ENCODE results near the gene MVK.

Gene MVK

DNA sequence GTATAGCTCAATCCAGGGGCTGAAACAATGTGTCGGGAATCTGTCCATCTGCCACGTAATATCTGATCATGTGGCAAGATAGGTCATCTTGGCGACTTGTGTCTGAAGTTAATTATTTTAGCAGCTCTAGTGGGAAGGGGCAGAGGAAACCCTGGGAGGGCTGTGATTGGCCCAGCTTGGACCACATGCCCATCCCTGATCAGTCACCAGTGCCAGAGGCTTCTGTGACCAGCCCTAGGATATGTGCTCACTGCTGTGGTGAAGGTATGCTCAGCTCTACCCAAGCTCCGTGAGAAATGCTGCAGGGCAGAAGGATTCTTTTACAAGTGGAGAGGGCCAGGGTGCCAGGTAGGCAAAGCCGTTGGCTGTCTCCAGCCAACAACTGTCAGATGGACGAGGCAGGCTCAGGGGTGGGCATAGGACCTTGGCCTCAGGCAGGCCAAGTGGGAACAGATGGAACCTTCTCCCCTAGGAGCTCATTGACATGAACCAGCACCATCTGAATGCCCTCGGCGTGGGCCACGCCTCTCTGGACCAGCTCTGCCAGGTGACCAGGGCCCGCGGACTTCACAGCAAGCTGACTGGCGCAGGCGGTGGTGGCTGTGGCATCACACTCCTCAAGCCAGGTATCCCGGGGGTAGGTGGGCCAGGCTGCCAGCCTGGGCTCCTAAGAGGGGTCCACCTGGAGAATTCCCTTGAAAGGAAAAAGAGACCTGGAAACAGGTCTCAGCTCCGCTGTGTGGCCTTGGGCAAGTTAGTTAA, 21.1 kb downstream of the MVK start:
- no peak overlapping the region for H2AFZ ChIP-seq (ENCODE audit: low read length)
- TF ChIP-seq, protein P1, sequence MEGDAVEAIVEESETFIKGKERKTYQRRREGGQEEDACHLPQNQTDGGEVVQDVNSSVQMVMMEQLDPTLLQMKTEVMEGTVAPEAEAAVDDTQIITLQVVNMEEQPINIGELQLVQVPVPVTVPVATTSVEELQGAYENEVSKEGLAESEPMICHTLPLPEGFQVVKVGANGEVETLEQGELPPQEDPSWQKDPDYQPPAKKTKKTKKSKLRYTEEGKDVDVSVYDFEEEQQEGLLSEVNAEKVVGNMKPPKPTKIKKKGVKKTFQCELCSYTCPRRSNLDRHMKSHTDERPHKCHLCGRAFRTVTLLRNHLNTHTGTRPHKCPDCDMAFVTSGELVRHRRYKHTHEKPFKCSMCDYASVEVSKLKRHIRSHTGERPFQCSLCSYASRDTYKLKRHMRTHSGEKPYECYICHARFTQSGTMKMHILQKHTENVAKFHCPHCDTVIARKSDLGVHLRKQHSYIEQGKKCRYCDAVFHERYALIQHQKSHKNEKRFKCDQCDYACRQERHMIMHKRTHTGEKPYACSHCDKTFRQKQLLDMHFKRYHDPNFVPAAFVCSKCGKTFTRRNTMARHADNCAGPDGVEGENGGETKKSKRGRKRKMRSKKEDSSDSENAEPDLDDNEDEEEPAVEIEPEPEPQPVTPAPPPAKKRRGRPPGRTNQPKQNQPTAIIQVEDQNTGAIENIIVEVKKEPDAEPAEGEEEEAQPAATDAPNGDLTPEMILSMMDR (conservative IDR thresholded peaks at IDR 0.05; ENCODE audit: low read length): no peak
- TF ChIP-seq EZH2phosphoT487 (IDR thresholded peaks at IDR 0.05; ENCODE audit: borderline replicate concordance): no peak
- H3K36me3 ChIP-seq (ENCODE audit: insufficient read depth, low read length): no peaks in the 10 kb centered on the region; the same call in 1 of the 2 replicates
- H3K4me2 ChIP-seq (ENCODE audit: low read depth, low read length, poor library complexity, severe bottlenecking): peak overlapping the region; percentile 53
- H3K9me2 ChIP-seq (replicated peaks; ENCODE audit: low read depth, low read length): no peaks in the 10 kb centered on the region
- peak overlapping the region; percentile 12 for H3K4me3 ChIP-seq (ENCODE audit: low read length, poor library complexity, severe bottlenecking)
- H3K9ac ChIP-seq (ENCODE audit: low read depth, low read length, poor library complexity, severe bottlenecking): no peak overlapping the region
- H3K79me2 ChIP-seq (ENCODE audit: insufficient read depth, low read length): no peaks in the 10 kb centered on the region
- H3K4me1 ChIP-seq (ENCODE audit: insufficient read depth, low read length, poor library complexity, severe bottlenecking): peaks cover 19% of the 10 kb centered on the region
- H3F3A ChIP-seq (ENCODE audit: low read depth): no peaks in the 10 kb centered on the region
- H3K9me3 ChIP-seq (ENCODE audit: insufficient read depth, low read depth, low read length): no peaks in the 10 kb centered on the region
- peaks cover 14% of the 10 kb centered on the region for H4K20me1 ChIP-seq (ENCODE audit: insufficient read depth, low read length, poor library complexity, severe bottlenecking)
- H3K27me3 ChIP-seq (ENCODE audit: insufficient read depth, low read length, poor library complexity, severe bottlenecking): no peaks in the 10 kb centered on the region

DNA sequence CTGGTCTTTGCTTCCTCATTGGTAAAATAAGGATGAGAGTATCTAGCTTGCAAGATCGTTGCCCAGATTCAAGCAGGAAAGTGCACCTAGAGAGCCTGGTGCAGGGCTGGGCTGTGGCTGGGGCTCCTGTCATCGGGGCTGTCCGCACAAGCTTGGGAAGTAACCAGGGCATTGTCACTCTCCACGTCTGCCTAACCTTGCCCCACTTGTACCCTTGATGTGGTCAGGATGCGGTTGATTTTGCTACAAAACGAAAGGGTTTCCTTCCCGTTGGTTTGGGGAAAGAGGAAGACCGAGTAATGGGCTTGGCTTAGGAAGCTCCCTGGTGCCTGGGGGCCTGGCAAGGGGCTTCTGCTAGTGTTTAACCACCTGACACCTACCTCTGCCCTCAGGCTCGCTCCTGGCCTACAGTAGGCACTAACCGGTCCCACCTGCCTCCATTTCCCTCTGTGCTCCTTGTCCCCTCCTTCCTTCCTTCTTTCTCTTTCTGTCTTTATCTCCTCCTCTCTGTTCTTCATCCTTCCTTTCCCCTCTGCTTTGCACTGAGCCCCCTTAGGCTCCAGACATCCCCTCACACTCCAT, 21.8 kb downstream of the MVK start:
- no peak overlapping the region for H2AFZ ChIP-seq (ENCODE audit: low read length)
- H3K9me2 ChIP-seq (replicated peaks; ENCODE audit: low read depth, low read length): no peaks in the 10 kb centered on the region
- H3K4me2 ChIP-seq (ENCODE audit: low read depth, low read length, poor library complexity, severe bottlenecking): peak overlapping the region; percentile 53
- H3K9ac ChIP-seq (ENCODE audit: low read depth, low read length, poor library complexity, severe bottlenecking): no peak overlapping the region
- H4K20me1 ChIP-seq (ENCODE audit: insufficient read depth, low read length, poor library complexity, severe bottlenecking): peaks cover 14% of the 10 kb centered on the region
- no peaks in the 10 kb centered on the region for H3F3A ChIP-seq (ENCODE audit: low read depth)
- H3K36me3 ChIP-seq (ENCODE audit: insufficient read depth, low read length): no peaks in the 10 kb centered on the region; the same call in 1 of the 2 replicates
- H3K27me3 ChIP-seq (ENCODE audit: insufficient read depth, low read length, poor library complexity, severe bottlenecking): no peaks in the 10 kb centered on the region
- H3K79me2 ChIP-seq (ENCODE audit: insufficient read depth, low read length): no peaks in the 10 kb centered on the region
- H3K4me1 ChIP-seq (ENCODE audit: insufficient read depth, low read length, poor library complexity, severe bottlenecking): peaks cover 19% of the 10 kb centered on the region
- TF ChIP-seq, protein P1 (conservative IDR thresholded peaks at IDR 0.05; ENCODE audit: low read length): no peak
- TF ChIP-seq EZH2phosphoT487 (IDR thresholded peaks at IDR 0.05; ENCODE audit: borderline replicate concordance): no peak
- H3K9me3 ChIP-seq (ENCODE audit: insufficient read depth, low read depth, low read length): no peaks in the 10 kb centered on the region
- peak overlapping the region; percentile 12 for H3K4me3 ChIP-seq (ENCODE audit: low read length, poor library complexity, severe bottlenecking)

DNA sequence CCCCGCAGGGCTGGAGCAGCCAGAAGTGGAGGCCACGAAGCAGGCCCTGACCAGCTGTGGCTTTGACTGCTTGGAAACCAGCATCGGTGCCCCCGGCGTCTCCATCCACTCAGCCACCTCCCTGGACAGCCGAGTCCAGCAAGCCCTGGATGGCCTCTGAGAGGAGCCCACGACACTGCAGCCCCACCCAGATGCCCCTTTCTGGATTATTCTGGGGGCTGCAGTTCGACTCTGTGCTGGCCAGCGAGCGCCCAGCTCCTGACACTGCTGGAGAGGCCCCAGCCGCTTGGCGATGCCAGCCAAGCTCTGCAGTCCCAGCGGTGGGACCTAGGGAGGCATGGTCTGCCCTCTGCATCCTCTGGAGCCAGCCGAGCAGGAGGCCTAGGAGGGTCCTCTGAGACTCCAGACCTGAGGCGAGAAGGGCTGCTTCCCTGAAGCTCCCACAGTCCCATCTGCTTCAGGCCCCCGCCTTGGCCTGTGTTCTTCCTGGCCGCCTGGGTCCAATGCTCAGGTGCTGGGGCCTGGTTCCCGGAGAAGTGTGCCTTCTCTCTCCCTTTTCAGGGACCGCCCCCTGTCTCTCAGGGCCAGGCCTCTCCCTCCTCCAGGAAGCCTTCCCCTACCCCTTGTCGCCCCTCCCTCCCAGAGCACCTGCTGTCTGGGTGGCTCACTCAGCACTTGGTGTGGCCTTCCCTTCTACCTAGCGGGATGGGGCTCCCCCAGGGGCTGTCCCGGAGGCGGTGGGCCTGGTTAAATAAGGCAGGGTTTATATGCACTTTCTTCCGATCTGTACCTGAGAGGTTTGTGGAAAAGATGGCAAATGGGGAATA, 23.0 kb downstream of the MVK start:
- H3K4me3 ChIP-seq (ENCODE audit: low read length, poor library complexity, severe bottlenecking): no peak overlapping the region
- H3K9ac ChIP-seq (ENCODE audit: low read depth, low read length, poor library complexity, severe bottlenecking): no peak overlapping the region
- no peaks in the 10 kb centered on the region for H3K79me2 ChIP-seq (ENCODE audit: insufficient read depth, low read length)
- H3K27me3 ChIP-seq (ENCODE audit: insufficient read depth, low read length, poor library complexity, severe bottlenecking): no peaks in the 10 kb centered on the region
- H3K36me3 ChIP-seq (ENCODE audit: insufficient read depth, low read length): no peaks in the 10 kb centered on the region; the same call in 1 of the 2 replicates
- H3F3A ChIP-seq (ENCODE audit: low read depth): no peaks in the 10 kb centered on the region
- H4K20me1 ChIP-seq (ENCODE audit: insufficient read depth, low read length, poor library complexity, severe bottlenecking): peaks cover 14% of the 10 kb centered on the region
- H3K4me2 ChIP-seq (ENCODE audit: low read depth, low read length, poor library complexity, severe bottlenecking): no peak overlapping the region
- H3K9me2 ChIP-seq (replicated peaks; ENCODE audit: low read depth, low read length): no peaks in the 10 kb centered on the region
- H3K4me1 ChIP-seq (ENCODE audit: insufficient read depth, low read length, poor library complexity, severe bottlenecking): peaks cover 19% of the 10 kb centered on the region
- TF ChIP-seq, protein P1 (conservative IDR thresholded peaks at IDR 0.05; ENCODE audit: low read length): no peak
- no peak for TF ChIP-seq EZH2phosphoT487 (IDR thresholded peaks at IDR 0.05; ENCODE audit: borderline replicate concordance)
- no peaks in the 10 kb centered on the region for H3K9me3 ChIP-seq (ENCODE audit: insufficient read depth, low read depth, low read length)
- H2AFZ ChIP-seq (ENCODE audit: low read length): no peak overlapping the region
